Muscle of leg (tissue), 11 donors: Measurements from ENCODE around the gene HYDIN. TPM values are rescaled to one million over a fixed set of nuclear protein-coding genes. Genes with fewer than 3 reads are reported as not detected.
"Not testable (repeated sequence)": the region's sequence is repeated elsewhere in the genome, so short reads cannot be mapped to it uniquely, and the experiment has no call there.

Source experiments
- DNase-seq: peaks from one replicate; pipeline ENCODE4 v3.0.0; 2013
- H3K27ac ChIP-seq: one replicate; pipeline ENCODE4 v1.5.1; 2013; ENCODE audit warnings: mild to moderate bottlenecking, low read length, control low read depth
- H3K27me3 ChIP-seq: one replicate; pipeline ENCODE4 v1.6.1; 2013; ENCODE audit warnings: low read length; ENCODE audit not compliant: control insufficient read depth, insufficient read depth
- H3K36me3 ChIP-seq: one replicate; pipeline ENCODE4 v1.6.1; 2013; ENCODE audit warnings: low read length; ENCODE audit not compliant: control insufficient read depth, insufficient read depth
- H3K4me1 ChIP-seq: one replicate; pipeline ENCODE4 v1.6.1; 2013; ENCODE audit warnings: low read length; ENCODE audit not compliant: control insufficient read depth, insufficient read depth
- H3K4me3 ChIP-seq: one replicate; pipeline ENCODE4 v1.5.1; 2013; ENCODE audit warnings: low read length, control low read depth
- H3K9me3 ChIP-seq: replicated peaks from 2 replicates; pipeline ENCODE4 v1.6.1; 2013; ENCODE audit warnings: low read depth, low read length; ENCODE audit not compliant: control insufficient read depth
- WGBS: methylation state at CpG from one replicate; pipeline ENCODE4 v1.1.5; 2013; ENCODE audit warnings: missing lambda C conversion rate; ENCODE audit not compliant: insufficient coverage; 5-methylcytosine and 5-hydroxymethylcytosine counted together
- polyA plus RNA-seq, 8 donors: library from polyadenylated mRNA; unstranded; fragments of 120-200 nt; gene quantifications; one replicate each; pipeline versions ENCODE4 v1.2.1 to v1.2.3, GENCODE V29; 2013; ENCODE audit warnings: inconsistent platforms in 1 of 8, low replicate concordance in 1 of 8; ENCODE audit not compliant: insufficient read length in 8 of 8, insufficient read depth in 1 of 8
- total RNA-seq: library from RNA; stranded (reverse); fragments of 120-200 nt; gene quantifications from one replicate; pipeline ENCODE4 v1.2.4, GENCODE V29; 2013

Gene HYDIN
- total and polyA plus RNA-seq, 9 donors: 0.57 to 3.2 (median 1.5) TPM

- H3K9me3 ChIP-seq, H3K4me1 ChIP-seq, H3K4me3 ChIP-seq, DNase-seq, H3K36me3 ChIP-seq, H3K27me3 ChIP-seq, H3K27ac ChIP-seq: not testable (repeated sequence)
- WGBS: no CpG with 5 or more reads among the region's 3 CpGs
Measured at GRCh38 chr16:71009440-71010223, 220.9 kb downstream of the HYDIN start.

GRCh38 chr16:71006516-71006915 is 224.0 kb downstream of the HYDIN start:
- not testable (repeated sequence) for DNase-seq, H3K27me3 ChIP-seq, H3K4me1 ChIP-seq, H3K36me3 ChIP-seq, H3K4me3 ChIP-seq, H3K9me3 ChIP-seq, H3K27ac ChIP-seq
- no CpG with 5 or more reads among the region's 3 CpGs for WGBS

GRCh38 chr16:70999735-71000134 is 230.8 kb downstream of the HYDIN start:
- WGBS: no CpG with 5 or more reads among the region's 2 CpGs
- not testable (repeated sequence) for H3K27ac ChIP-seq, H3K27me3 ChIP-seq, H3K4me1 ChIP-seq, H3K36me3 ChIP-seq, H3K4me3 ChIP-seq, H3K9me3 ChIP-seq
- peak; percentile 4 for DNase-seq

GRCh38 chr16:70995799-70996198 is 234.7 kb downstream of the HYDIN start:
- no CpG with 5 or more reads among the region's 2 CpGs for WGBS
- not testable (repeated sequence) for H3K27ac ChIP-seq, H3K4me3 ChIP-seq, H3K9me3 ChIP-seq, H3K36me3 ChIP-seq, H3K27me3 ChIP-seq, H3K4me1 ChIP-seq, DNase-seq

GRCh38 chr16:70992511-70992910 is 238.0 kb downstream of the HYDIN start:
- H3K9me3 ChIP-seq, H3K36me3 ChIP-seq, H3K4me3 ChIP-seq, H3K4me1 ChIP-seq, DNase-seq, H3K27me3 ChIP-seq, H3K27ac ChIP-seq: not testable (repeated sequence)
- no CpG with 5 or more reads among the region's 4 CpGs for WGBS

GRCh38 chr16:70987019-70987715 is 243.4 kb downstream of the HYDIN start:
- not testable (repeated sequence) for DNase-seq, H3K4me1 ChIP-seq, H3K9me3 ChIP-seq, H3K4me3 ChIP-seq, H3K27ac ChIP-seq, H3K36me3 ChIP-seq, H3K27me3 ChIP-seq
- no CpG with 5 or more reads among the region's 9 CpGs for WGBS

GRCh38 chr16:70984675-70985074 is 245.8 kb downstream of the HYDIN start:
- H3K36me3 ChIP-seq, H3K4me3 ChIP-seq, H3K27me3 ChIP-seq, H3K9me3 ChIP-seq, H3K27ac ChIP-seq, H3K4me1 ChIP-seq: not testable (repeated sequence)
- DNase-seq: peak; percentile 1
- WGBS: no CpG with 5 or more reads among the region's 6 CpGs

- not testable (repeated sequence) for H3K36me3 ChIP-seq
- no CpG with 5 or more reads among the region's 3 CpGs for WGBS
Measured at GRCh38 chr16:70968332-70968731, 262.2 kb downstream of the HYDIN start.

GRCh38 chr16:70960169-70960568 is 270.4 kb downstream of the HYDIN start:
- H3K27me3 ChIP-seq, H3K4me1 ChIP-seq, H3K27ac ChIP-seq, H3K9me3 ChIP-seq, H3K36me3 ChIP-seq, DNase-seq, H3K4me3 ChIP-seq: not testable (repeated sequence)
- no CpG with 5 or more reads among the region's 3 CpGs for WGBS

More at GRCh38 chr16:70968332-70968731, 262.2 kb downstream of the HYDIN start:
- not testable (repeated sequence) for DNase-seq, H3K9me3 ChIP-seq, H3K4me1 ChIP-seq, H3K27ac ChIP-seq, H3K27me3 ChIP-seq, H3K4me3 ChIP-seq

- H3K9me3 ChIP-seq, H3K27me3 ChIP-seq, DNase-seq, H3K4me3 ChIP-seq, H3K27ac ChIP-seq, H3K36me3 ChIP-seq, H3K4me1 ChIP-seq: not testable (repeated sequence)
- no CpG with 5 or more reads among the region's 4 CpGs for WGBS
Measured at GRCh38 chr16:70954922-70955321, 275.6 kb downstream of the HYDIN start.
